ENCODE results near the gene PALLD. TPM values are rescaled to one million over a fixed set of nuclear protein-coding genes. Genes with fewer than 3 reads are reported as not detected.

Gene PALLD
- total RNA-seq, 1 donor from 2014 or later, result 8.6 TPM

GRCh38 chr4:168811786-168812651 lies 315.2 kb downstream of the PALLD start:
- intact Hi-C loops (cut with micrococcal nuclease), result no loop called here

- intact Hi-C loops (cut with micrococcal nuclease), result no loop called here
Measured at GRCh38 chr4:168812806-168813205, 316.0 kb downstream of the PALLD start.

- intact Hi-C loops (cut with micrococcal nuclease), result no loop called here
Measured at GRCh38 chr4:168813890-168814289, 317.0 kb downstream of the PALLD start.

GRCh38 chr4:168815379-168816345 lies 318.8 kb downstream of the PALLD start:
- intact Hi-C loops (cut with micrococcal nuclease), result loop anchor here (1.0 kb wide), 1 partner anchor 17 kb away; no protein-coding TSS in a partner anchor

GRCh38 chr4:168817370-168817769 lies 320.5 kb downstream of the PALLD start:
- intact Hi-C loops (cut with micrococcal nuclease), result no loop called here

GRCh38 chr4:168822481-168822880 lies 325.6 kb downstream of the PALLD start:
- intact Hi-C loops (cut with micrococcal nuclease), result no loop called here

GRCh38 chr4:168825975-168826374 lies 329.1 kb downstream of the PALLD start:
- intact Hi-C loops (cut with micrococcal nuclease), result no loop called here

- intact Hi-C loops (cut with micrococcal nuclease), result no loop called here
Measured at GRCh38 chr4:168826620-168827019, 329.8 kb downstream of the PALLD start.

- intact Hi-C loops (cut with micrococcal nuclease), result loop anchor here (2.0 to 10.0 kb wide), 4 partner anchors 41 to 516 kb away; partner anchors contain the start of genes DDX60 and DDX60L
Measured at GRCh38 chr4:168830777-168831512, 334.1 kb downstream of the PALLD start.

- intact Hi-C loops (cut with micrococcal nuclease), result loop anchor here (2.0 to 10.0 kb wide), 4 partner anchors 41 to 517 kb away; partner anchors contain the start of genes DDX60 and DDX60L
Measured at GRCh38 chr4:168831585-168831918, 334.7 kb downstream of the PALLD start.

- intact Hi-C loops (cut with micrococcal nuclease), result loop anchor here (1.0 to 10.0 kb wide), 6 partner anchors 16 to 517 kb away; partner anchors contain the start of genes CBR4, DDX60 and DDX60L
Measured at GRCh38 chr4:168831919-168832762, 335.3 kb downstream of the PALLD start.

GRCh38 chr4:168832763-168833575 lies 336.1 kb downstream of the PALLD start:
- intact Hi-C loops (cut with micrococcal nuclease), result loop anchor here (1.0 to 10.0 kb wide), 5 partner anchors 17 to 518 kb away; partner anchors contain the start of genes CBR4 and DDX60

GRCh38 chr4:168833881-168834280 lies 337.0 kb downstream of the PALLD start:
- intact Hi-C loops (cut with micrococcal nuclease), result loop anchor here (5.0 to 10.0 kb wide), 3 partner anchors 38 to 519 kb away; partner anchors contain the start of gene DDX60

GRCh38 chr4:168835880-168836454 lies 339.1 kb downstream of the PALLD start:
- intact Hi-C loops (cut with micrococcal nuclease), result loop anchor here (10.0 kb wide), 1 partner anchor 521 kb away; the partner anchor contains the start of gene DDX60

GRCh38 chr4:168836490-168836889 lies 339.6 kb downstream of the PALLD start:
- intact Hi-C loops (cut with micrococcal nuclease), result loop anchor here (10.0 kb wide), 1 partner anchor 522 kb away; the partner anchor contains the start of gene DDX60

GRCh38 chr4:168837922-168838321 lies 341.1 kb downstream of the PALLD start:
- intact Hi-C loops (cut with micrococcal nuclease), result loop anchor here (10.0 kb wide), 1 partner anchor 523 kb away; the partner anchor contains the start of gene DDX60

- intact Hi-C loops (cut with micrococcal nuclease), result loop anchor here (10.0 kb wide), 1 partner anchor 525 kb away; the partner anchor contains the start of gene DDX60
Measured at GRCh38 chr4:168839758-168840391, 343.0 kb downstream of the PALLD start.

GRCh38 chr4:168840392-168840763 lies 343.5 kb downstream of the PALLD start:
- intact Hi-C loops (cut with micrococcal nuclease), result no loop called here

Data from T-helper 2 cell treated with Interferon-gamma antibody and Interleukin-4, amounts not matched to agents 100 ng/mL and 5 ng/mL, for 36 hours (primary cell).